ENCODE data around the gene UBE2E1.
A peak's percentile ranks its signal among the peaks of the same experiment; 100 is the strongest.
"Not testable (repeated sequence)": the region's sequence is repeated elsewhere in the genome, so short reads cannot be mapped to it uniquely, and the experiment has no call there.

Gene UBE2E1

DNA sequence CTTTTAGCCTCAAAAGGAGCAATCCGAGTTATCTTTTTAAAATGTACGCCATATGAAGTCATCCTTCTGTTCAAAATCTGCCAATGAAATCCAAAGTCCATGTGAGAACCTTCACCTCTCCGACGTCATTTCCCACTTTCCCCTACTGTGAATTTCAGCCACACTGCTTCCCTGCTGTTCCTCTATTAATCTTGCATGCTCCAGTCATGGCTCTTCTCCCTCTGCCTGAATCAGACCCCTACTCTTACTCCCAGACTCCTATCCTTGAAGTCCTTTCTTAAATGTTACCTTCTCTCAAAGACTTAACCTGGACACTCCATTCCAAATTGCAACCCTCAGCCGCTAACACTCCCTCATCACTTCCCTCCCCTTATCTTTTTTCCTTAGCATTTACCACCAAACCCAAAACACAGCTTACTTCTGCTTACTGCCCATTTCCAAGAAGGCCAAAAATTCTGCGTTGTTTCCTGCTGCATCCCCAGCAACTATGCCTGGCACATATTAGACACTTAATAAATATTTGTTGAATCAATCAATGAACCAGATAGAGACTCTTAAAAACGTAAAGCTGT is 109.9 kb downstream of the UBE2E1 start:
- Histone ChIP-seq H3K27me3 (replicated peaks in 2 of 5; ENCODE audit: control insufficient read depth in 4 of 5, insufficient read depth in 5 of 5, low read length in 4 of 5) (no peaks in the 10 kb centered on the region), H3K4me1 (ENCODE audit: control extremely low read depth in 1 of 4, control insufficient read depth in 4 of 4, insufficient read depth in 4 of 4, low read length in 3 of 4) (peaks cover 20 to 41% (median 29%) of the 10 kb centered on the region in 4 experiments), H3K9me3 (ENCODE audit: control extremely low read depth in 1 of 5, control insufficient read depth in 4 of 5, insufficient read depth in 2 of 5, low read depth in 1 of 5, low read length in 4 of 5) (no peaks in the 10 kb centered on the region), H3K36me3 (ENCODE audit: control insufficient read depth in 4 of 4, insufficient read depth in 4 of 4, low read length in 3 of 4) (peaks cover 5 to 32% (median 21%) of the 10 kb centered on the region in 4 experiments), H3K27ac (ENCODE audit: insufficient read depth in 1 of 2, low read depth in 1 of 2, low read length in 2 of 2, poor library complexity in 1 of 2, severe bottlenecking in 2 of 2) (no peak overlapping the region), H3K4me3 (ENCODE audit: control insufficient read depth in 1 of 7, extremely low read depth in 1 of 7, insufficient read depth in 4 of 7, low read depth in 2 of 7, low read length in 6 of 7) (peak overlapping the region in 6 of 7 experiments; percentile 92 to 99 (median 98))
- POLR2A ChIA-PET: interaction anchor here (2.1 kb wide), 1 partner anchor 34 kb away, joined by 7 read pairs; no protein-coding TSS in a partner anchor
- 28% methylated on average over 5 of the region's 7 CpGs for WGBS (ENCODE audit: insufficient coverage)
- CTCF ChIA-PET: interaction anchor here (0.6 to 1.7 kb wide), 7 partner anchors 15 to 59 kb away, joined by 3 to 5 read pairs (median 4); no protein-coding TSS in a partner anchor
- DNase-seq: peak in 2 of 3 donors; percentile 55 to 61

- peak overlapping the region in 1 of 2 experiments; percentile 78 for H3K27ac ChIP-seq (ENCODE audit: insufficient read depth in 1 of 2, low read depth in 1 of 2, low read length in 2 of 2, poor library complexity in 1 of 2, severe bottlenecking in 2 of 2)
- no peaks in the 10 kb centered on the region for H3K9me3 ChIP-seq (ENCODE audit: control extremely low read depth in 1 of 5, control insufficient read depth in 4 of 5, insufficient read depth in 2 of 5, low read depth in 1 of 5, low read length in 4 of 5)
- 0% methylated on average over 42 of the region's 48 CpGs for whole genome bisulfite sequencing (ENCODE audit: insufficient coverage)
- H3K27me3 ChIP-seq (replicated peaks in 2 of 5; ENCODE audit: control insufficient read depth in 4 of 5, insufficient read depth in 5 of 5, low read length in 4 of 5): no peaks in the 10 kb centered on the region
- H3K4me3 ChIP-seq (ENCODE audit: control insufficient read depth in 1 of 7, extremely low read depth in 1 of 7, insufficient read depth in 4 of 7, low read depth in 2 of 7, low read length in 6 of 7): peak overlapping the region; percentile 92 to 99 (median 98)
- H3K36me3 ChIP-seq (ENCODE audit: control insufficient read depth in 4 of 4, insufficient read depth in 4 of 4, low read length in 3 of 4): peaks cover 5 to 33% (median 20%) of the 10 kb centered on the region in 4 experiments
- POLR2A ChIA-PET: interaction anchor here (0.6 to 2.1 kb wide), 12 partner anchors 10 to 200 kb away, joined by 3 to 14 read pairs (median 4); partner anchors contain the start of gene NR1D2
- CTCF ChIA-PET: interaction anchor here (0.6 to 1.7 kb wide), 10 partner anchors 9 to 77 kb away, joined by 3 to 5 read pairs (median 4); no protein-coding TSS in a partner anchor
- DNase-seq: peak in 1 of 3 donors; percentile 7
- peaks cover 20 to 41% (median 29%) of the 10 kb centered on the region in 4 experiments for H3K4me1 ChIP-seq (ENCODE audit: control extremely low read depth in 1 of 4, control insufficient read depth in 4 of 4, insufficient read depth in 4 of 4, low read length in 3 of 4)
Observed at GRCh38 chr3:23916152-23916885, 110.6 kb downstream of the UBE2E1 start.

DNA sequence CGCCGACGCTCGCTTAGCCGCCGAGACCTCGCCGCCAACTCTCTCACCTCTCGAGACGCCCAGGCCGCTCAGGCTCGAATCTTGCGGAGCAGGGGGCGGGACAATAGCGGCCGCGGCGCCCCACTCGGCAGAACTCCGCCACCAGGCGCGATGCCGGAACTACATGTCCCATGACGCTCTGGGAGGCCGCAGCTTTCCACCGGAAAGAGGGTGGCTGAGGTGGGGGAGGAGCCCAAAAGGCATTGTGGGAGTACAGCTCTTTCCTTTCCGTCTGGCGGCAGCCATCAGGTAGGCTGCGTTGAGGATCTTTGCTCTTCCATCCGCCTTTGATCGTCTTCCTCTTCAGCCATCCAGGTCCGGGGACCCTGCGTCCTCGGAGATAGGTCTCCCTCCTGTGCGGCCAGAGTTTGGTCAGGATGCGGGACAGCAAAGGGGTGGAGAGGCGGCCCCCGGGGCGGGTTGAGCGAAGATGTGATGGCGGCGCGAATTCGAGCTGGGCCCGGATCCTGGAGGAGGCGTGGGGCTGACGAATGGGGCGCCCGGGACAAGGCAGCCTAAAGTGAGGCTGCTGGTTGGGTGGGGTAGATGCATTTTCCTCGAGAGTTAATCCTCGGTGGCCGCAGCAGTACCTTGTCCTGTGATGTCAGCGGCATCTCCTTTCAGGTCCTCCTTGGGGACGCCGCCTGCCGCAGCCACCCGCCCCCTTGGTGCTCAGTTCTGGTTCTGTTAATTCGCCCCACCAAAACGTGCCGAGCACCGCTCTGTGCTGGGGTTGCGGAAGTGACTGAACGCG is 111.3 kb downstream of the UBE2E1 start, which contains the start of the genes NKIRAS1 and RPL15:
Gene NKIRAS1, minus strand, starts transcription at position 105 of the 793 bp plus-strand sequence. CDS start 6,086 bp downstream, outside the sequence.
Gene RPL15, plus strand, starts transcription at position 247 of the 793 bp plus-strand sequence. CDS start 728 bp downstream, outside the sequence.
- Histone ChIP-seq H3K4me1 (ENCODE audit: control extremely low read depth in 1 of 4, control insufficient read depth in 4 of 4, insufficient read depth in 4 of 4, low read length in 3 of 4) (peaks cover 20 to 41% (median 29%) of the 10 kb centered on the region in 4 experiments), H3K27me3 (replicated peaks in 2 of 5; ENCODE audit: control insufficient read depth in 4 of 5, insufficient read depth in 5 of 5, low read length in 4 of 5) (no peaks in the 10 kb centered on the region), H3K4me3 (ENCODE audit: control insufficient read depth in 1 of 7, extremely low read depth in 1 of 7, insufficient read depth in 4 of 7, low read depth in 2 of 7, low read length in 6 of 7) (peak within 1 kb of the TSS; percentile 92 to 99 (median 98)), H3K36me3 (ENCODE audit: control insufficient read depth in 4 of 4, insufficient read depth in 4 of 4, low read length in 3 of 4) (peaks cover 6 to 34% (median 24%) of the 10 kb centered on the region in 4 experiments), H3K27ac (ENCODE audit: insufficient read depth in 1 of 2, low read depth in 1 of 2, low read length in 2 of 2, poor library complexity in 1 of 2, severe bottlenecking in 2 of 2) (peak within 1 kb of the TSS; percentile 85 to 95), H3K9me3 (ENCODE audit: control extremely low read depth in 1 of 5, control insufficient read depth in 4 of 5, insufficient read depth in 2 of 5, low read depth in 1 of 5, low read length in 4 of 5) (no peaks in the 10 kb centered on the region)
- ChIA-PET POLR2A (interaction anchor here (0.6 to 2.1 kb wide), 13 partner anchors 10 to 199 kb away, joined by 3 to 14 read pairs (median 4); partner anchors contain the start of gene NR1D2), CTCF (interaction anchor here (0.6 to 1.7 kb wide), 10 partner anchors 10 to 76 kb away, joined by 3 to 5 read pairs (median 3); no protein-coding TSS in a partner anchor)
- DNase-seq: peak; percentile 97 to 99 (median 98)
- WGBS (ENCODE audit: insufficient coverage): 0% methylated on average over 45 of the region's 64 CpGs

DNA sequence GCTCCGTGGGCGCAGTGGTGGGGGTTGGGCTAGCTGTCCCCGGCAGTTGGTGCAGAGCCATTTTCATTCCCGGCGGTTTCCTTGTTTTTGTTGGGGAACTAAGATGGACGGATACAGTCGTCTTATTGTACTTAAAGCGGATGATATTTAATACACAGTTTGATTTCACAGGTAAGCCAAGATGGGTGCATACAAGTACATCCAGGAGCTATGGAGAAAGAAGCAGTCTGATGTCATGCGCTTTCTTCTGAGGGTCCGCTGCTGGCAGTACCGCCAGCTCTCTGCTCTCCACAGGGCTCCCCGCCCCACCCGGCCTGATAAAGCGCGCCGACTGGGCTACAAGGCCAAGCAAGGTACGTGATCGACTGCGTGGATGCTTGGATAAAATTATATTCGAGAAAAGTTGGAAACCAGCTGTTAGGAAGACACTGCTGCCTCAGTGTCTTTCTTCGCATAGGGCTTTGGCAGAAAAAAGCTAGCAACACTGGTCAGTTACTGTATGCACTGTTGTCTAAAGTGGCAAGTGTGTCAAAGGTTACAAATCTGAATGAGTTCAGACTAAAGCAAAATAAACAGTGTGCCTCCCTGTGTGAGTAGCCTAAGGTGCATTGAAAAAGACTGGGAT is 112.0 kb downstream of the UBE2E1 start:
- WGBS (ENCODE audit: insufficient coverage): 2% methylated on average over 10 of the region's 21 CpGs
- POLR2A ChIA-PET: interaction anchor here (0.6 to 2.0 kb wide), 5 partner anchors 11 to 29 kb away, joined by 3 to 14 read pairs (median 5); partner anchors contain the start of gene NR1D2
- H3K9me3 ChIP-seq (ENCODE audit: control extremely low read depth in 1 of 5, control insufficient read depth in 4 of 5, insufficient read depth in 2 of 5, low read depth in 1 of 5, low read length in 4 of 5); H3K27me3 ChIP-seq (replicated peaks in 2 of 5; ENCODE audit: control insufficient read depth in 4 of 5, insufficient read depth in 5 of 5, low read length in 4 of 5): not testable (repeated sequence)
- CTCF ChIA-PET: interaction anchor here (0.8 to 1.3 kb wide), 5 partner anchors 11 to 33 kb away, joined by 3 read pairs; no protein-coding TSS in a partner anchor
- Histone ChIP-seq H3K4me3 (ENCODE audit: control insufficient read depth in 1 of 7, extremely low read depth in 1 of 7, insufficient read depth in 4 of 7, low read depth in 2 of 7, low read length in 6 of 7) (peak overlapping the region; percentile 92 to 99 (median 98)), H3K36me3 (ENCODE audit: control insufficient read depth in 4 of 4, insufficient read depth in 4 of 4, low read length in 3 of 4) (peaks cover 7 to 34% (median 25%) of the 10 kb centered on the region in 4 experiments), H3K4me1 (ENCODE audit: control extremely low read depth in 1 of 4, control insufficient read depth in 4 of 4, insufficient read depth in 4 of 4, low read length in 3 of 4) (peaks cover 20 to 41% (median 29%) of the 10 kb centered on the region in 4 experiments), H3K27ac (ENCODE audit: insufficient read depth in 1 of 2, low read depth in 1 of 2, low read length in 2 of 2, poor library complexity in 1 of 2, severe bottlenecking in 2 of 2) (peak overlapping the region; percentile 85 to 95)
- peak; percentile 71 to 86 (median 86) for DNase-seq

GRCh38 chr3:23918331-23918730 is 112.6 kb downstream of the UBE2E1 start:
- H3K27me3 ChIP-seq (replicated peaks in 2 of 5; ENCODE audit: control insufficient read depth in 4 of 5, insufficient read depth in 5 of 5, low read length in 4 of 5); H3K9me3 ChIP-seq (ENCODE audit: control extremely low read depth in 1 of 5, control insufficient read depth in 4 of 5, insufficient read depth in 2 of 5, low read depth in 1 of 5, low read length in 4 of 5); DNase-seq: not testable (repeated sequence)
- Histone ChIP-seq H3K4me1 (ENCODE audit: control extremely low read depth in 1 of 4, control insufficient read depth in 4 of 4, insufficient read depth in 4 of 4, low read length in 3 of 4) (peaks cover 20 to 41% (median 29%) of the 10 kb centered on the region in 4 experiments), H3K27ac (ENCODE audit: insufficient read depth in 1 of 2, low read depth in 1 of 2, low read length in 2 of 2, poor library complexity in 1 of 2, severe bottlenecking in 2 of 2) (peak overlapping the region; percentile 85 to 95), H3K4me3 (ENCODE audit: control insufficient read depth in 1 of 7, extremely low read depth in 1 of 7, insufficient read depth in 4 of 7, low read depth in 2 of 7, low read length in 6 of 7) (peak overlapping the region in 6 of 7 experiments; percentile 92 to 99 (median 98)), H3K36me3 (ENCODE audit: control insufficient read depth in 4 of 4, insufficient read depth in 4 of 4, low read length in 3 of 4) (peaks cover 7 to 35% (median 27%) of the 10 kb centered on the region in 4 experiments)
- ChIA-PET POLR2A (interaction anchor here (0.7 kb wide), 1 partner anchor 10 kb away, joined by 3 read pairs; no protein-coding TSS in a partner anchor), CTCF (interaction anchor here (0.8 to 1.3 kb wide), 5 partner anchors 10 to 33 kb away, joined by 3 read pairs; no protein-coding TSS in a partner anchor)
- WGBS (ENCODE audit: insufficient coverage): 37% methylated on average over 3 of the region's 12 CpGs

- H3K27ac ChIP-seq (ENCODE audit: insufficient read depth in 1 of 2, low read depth in 1 of 2, low read length in 2 of 2, poor library complexity in 1 of 2, severe bottlenecking in 2 of 2): no peak overlapping the region
- WGBS (ENCODE audit: insufficient coverage): no CpG with 5 or more reads among the region's 2 CpGs
- POLR2A ChIA-PET: no interaction called here
Observed at GRCh38 chr3:23919628-23920027, 113.9 kb downstream of the UBE2E1 start.

More at GRCh38 chr3:23919628-23920027, 113.9 kb downstream of the UBE2E1 start:
- H3K4me1 ChIP-seq (ENCODE audit: control extremely low read depth in 1 of 4, control insufficient read depth in 4 of 4, insufficient read depth in 4 of 4, low read length in 3 of 4): peaks cover 20 to 41% (median 27%) of the 10 kb centered on the region in 4 experiments
- CTCF ChIA-PET: interaction anchor here (1.1 kb wide), 1 partner anchor 28 kb away, joined by 3 read pairs; no protein-coding TSS in a partner anchor
- no peaks in the 10 kb centered on the region for H3K9me3 ChIP-seq (ENCODE audit: control extremely low read depth in 1 of 5, control insufficient read depth in 4 of 5, insufficient read depth in 2 of 5, low read depth in 1 of 5, low read length in 4 of 5)
- peaks cover 10 to 35% (median 26%) of the 10 kb centered on the region in 4 experiments for H3K36me3 ChIP-seq (ENCODE audit: control insufficient read depth in 4 of 4, insufficient read depth in 4 of 4, low read length in 3 of 4)
- no peak overlapping the region for H3K4me3 ChIP-seq (ENCODE audit: control insufficient read depth in 1 of 7, extremely low read depth in 1 of 7, insufficient read depth in 4 of 7, low read depth in 2 of 7, low read length in 6 of 7)
- H3K27me3 ChIP-seq (replicated peaks in 2 of 5; ENCODE audit: control insufficient read depth in 4 of 5, insufficient read depth in 5 of 5, low read length in 4 of 5): no peaks in the 10 kb centered on the region
- DNase-seq: no peak

All from common myeloid progenitor, CD34-positive (primary cell).